ENCODE results near the gene MGAT4C.

DNA sequence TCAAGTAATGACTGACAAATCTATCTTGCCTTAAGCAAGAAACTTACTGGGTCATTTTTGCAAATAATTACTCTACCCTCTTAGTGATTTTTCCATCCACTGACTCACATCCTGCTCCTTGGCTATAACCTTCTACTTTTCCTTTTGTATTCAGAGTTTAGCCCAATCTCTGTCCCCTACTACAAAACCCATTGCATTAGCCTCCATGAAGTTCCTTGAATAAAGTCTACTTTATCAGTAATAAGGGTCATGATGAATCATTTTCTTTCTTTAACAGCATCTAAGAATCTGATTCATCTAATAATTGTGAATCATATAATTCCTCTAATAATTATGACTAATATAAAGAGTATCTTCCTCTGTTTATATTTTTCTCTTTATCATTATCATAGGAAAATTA lies 249.5 kb downstream of the MGAT4C start:
- TF ChIP-seq CTCF (conservative IDR thresholded peaks at IDR 0.05) = no peak
- TF ChIP-seq ZFX (IDR thresholded peaks at IDR 0.05) = no peak
